ENCODE data around the gene TLL2.

DNA sequence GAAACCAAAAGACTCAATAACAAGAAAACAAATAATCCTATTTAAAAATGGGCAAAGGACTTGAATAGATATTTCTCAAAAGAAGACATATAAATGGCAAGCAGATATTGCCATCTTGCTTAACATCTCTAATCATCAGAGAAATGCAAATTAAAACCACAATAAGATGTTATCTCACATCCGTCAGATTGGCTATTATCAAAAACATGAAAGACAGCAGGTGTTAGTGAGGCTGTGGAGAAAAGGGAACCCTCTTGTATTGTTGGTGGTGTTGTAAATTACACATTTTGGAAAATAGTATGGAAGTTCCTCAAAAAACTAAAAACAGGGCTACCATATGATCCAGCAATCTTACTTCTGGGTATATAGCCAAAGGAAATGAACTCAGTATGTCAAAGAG, 180.6 kb downstream of the TLL2 start:
- TF ChIP-seq POLR2AphosphoS5 (IDR thresholded peaks at IDR 0.05; ENCODE audit: low read depth, low read length) = no peak
- TF ChIP-seq TAF1 (IDR thresholded peaks at IDR 0.05; ENCODE audit: borderline replicate concordance, low read depth, low read length) = no peak
- TF ChIP-seq POLR2A (IDR thresholded peaks at IDR 0.05; ENCODE audit: low read depth, low read length) = no peak

Data from GM12892 (cell line).